Left lung (tissue), 10 donors: ENCODE data around the gene MCUB. TPM values are rescaled to one million over a fixed set of nuclear protein-coding genes. Genes with fewer than 3 reads are reported as not detected.

Experiments used
- ATAC-seq: fragments of 200-7000 bp; cut with Tn5 transposase; one replicate; pipeline ENCODE4 v1.9.1; 2020; ENCODE audit warnings: moderate library complexity
- DNase-seq, 4 donors: peaks; one replicate each; pipeline ENCODE4 v3.0.0-alpha.2; 2013 to 2020
- H3K27ac ChIP-seq, 2 donors: fragments of 200-600 bp; sonication (generic) in 1 of 2; one replicate each; pipeline versions ENCODE4 v1.5.0 to v1.8.0; 2020 to 2021
- H3K27me3 ChIP-seq, 2 donors: fragments of 200-600 bp; sonication (generic) in 1 of 2; one replicate each; pipeline versions ENCODE4 v1.5.0 to v1.8.0; 2020 to 2021
- H3K36me3 ChIP-seq, 2 donors: fragments of 200-600 bp; sonication (generic) in 1 of 2; one replicate each; pipeline versions ENCODE4 v1.5.0 to v1.8.0; 2020 to 2021
- H3K4me1 ChIP-seq, 2 donors: fragments of 200-600 bp; one replicate each; pipeline ENCODE4 v1.8.0; 2021
- H3K4me3 ChIP-seq, 2 donors: fragments of 200-600 bp; sonication (generic) in 1 of 2; one replicate each; pipeline versions ENCODE4 v1.5.0 to v1.8.0; 2020 to 2021; ENCODE audit warnings: mild to moderate bottlenecking in 1 of 2
- H3K9me3 ChIP-seq, 2 donors: fragments of 200-600 bp; sonication (generic) in 1 of 2; one replicate each; pipeline versions ENCODE4 v1.5.0 to v1.8.0; 2020 to 2021
- intact Hi-C, 2 donors: fragments of 100-400 bp; cut with DNase I; formaldehyde crosslinking; loops; one replicate each; pipeline versions ENCODE4 v1.11.2 to v1.14.2; 2022
- polyA plus RNA-seq, 6 donors: library from polyadenylated mRNA; unstranded; fragments of 120-200 nt; gene quantifications; one replicate each; pipeline ENCODE4 v1.2.1, GENCODE V29; 2013; ENCODE audit not compliant: insufficient read length in 6 of 6
- total RNA-seq, 2 donors: library from RNA; stranded (reverse); fragmentation: NEBNext Ultra II Directional; extraction: Animal tissue kit (Norgen Biotek cat#: 25700); gene quantifications; one replicate each; pipeline ENCODE4 v1.2.1, GENCODE V29; 2021
- TF ChIP-seq, protein P1 (sequence below), 2 donors: fragments of 200-600 bp; sonication (generic) in 1 of 2; IDR thresholded peaks; one replicate each; pipeline versions ENCODE4 v1.5.0 to v1.8.0; 2021; ENCODE audit warnings: antibody characterized with exemption in 2 of 2
- donor health status: DM: no; HTN: yes; CAD: no.
- donor health status: DM: no; HTN: no; CAD: no.

The MCUB gene
- total and polyA plus RNA-seq, 8 donors: 5.3 to 28.2 (median 6.2) TPM

DNA sequence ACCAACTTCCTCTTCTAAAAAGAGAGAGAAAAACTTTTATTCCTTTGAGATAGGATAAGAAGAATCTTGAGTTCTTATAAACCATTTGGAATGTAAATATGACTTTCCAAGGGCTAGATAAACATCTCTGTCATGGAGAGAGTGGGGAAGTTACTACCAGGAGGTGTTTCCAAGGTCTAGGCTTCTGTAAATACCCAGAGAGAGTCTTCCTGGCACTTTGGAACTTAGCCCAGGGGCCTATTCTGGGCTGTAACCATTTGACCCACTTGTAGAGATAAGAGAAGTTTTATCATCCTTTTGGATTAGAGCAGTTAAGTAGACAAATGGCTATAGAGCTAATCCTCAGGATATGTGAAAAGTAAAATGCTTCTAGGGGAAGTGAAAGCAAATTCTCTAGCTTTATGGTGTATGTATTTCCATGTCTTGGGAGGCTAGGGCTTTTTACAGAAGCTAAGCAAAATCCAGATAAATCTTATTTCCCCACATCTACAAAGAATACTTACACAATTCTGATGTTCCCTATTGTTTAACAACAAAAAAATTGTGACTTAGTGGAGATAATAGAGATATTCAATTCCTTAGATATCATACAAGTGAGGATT is 51.1 kb downstream of the MCUB start:
- Histone ChIP-seq H3K27me3 (no peaks in the 10 kb centered on the region), H3K4me3 (no peak overlapping the region), H3K4me1 (no peaks in the 10 kb centered on the region), H3K9me3 (peaks cover 0 to 9% of the 10 kb centered on the region in 2 donors), H3K36me3 (no peaks in the 10 kb centered on the region), H3K27ac (no peak overlapping the region)
- TF ChIP-seq, protein P1, sequence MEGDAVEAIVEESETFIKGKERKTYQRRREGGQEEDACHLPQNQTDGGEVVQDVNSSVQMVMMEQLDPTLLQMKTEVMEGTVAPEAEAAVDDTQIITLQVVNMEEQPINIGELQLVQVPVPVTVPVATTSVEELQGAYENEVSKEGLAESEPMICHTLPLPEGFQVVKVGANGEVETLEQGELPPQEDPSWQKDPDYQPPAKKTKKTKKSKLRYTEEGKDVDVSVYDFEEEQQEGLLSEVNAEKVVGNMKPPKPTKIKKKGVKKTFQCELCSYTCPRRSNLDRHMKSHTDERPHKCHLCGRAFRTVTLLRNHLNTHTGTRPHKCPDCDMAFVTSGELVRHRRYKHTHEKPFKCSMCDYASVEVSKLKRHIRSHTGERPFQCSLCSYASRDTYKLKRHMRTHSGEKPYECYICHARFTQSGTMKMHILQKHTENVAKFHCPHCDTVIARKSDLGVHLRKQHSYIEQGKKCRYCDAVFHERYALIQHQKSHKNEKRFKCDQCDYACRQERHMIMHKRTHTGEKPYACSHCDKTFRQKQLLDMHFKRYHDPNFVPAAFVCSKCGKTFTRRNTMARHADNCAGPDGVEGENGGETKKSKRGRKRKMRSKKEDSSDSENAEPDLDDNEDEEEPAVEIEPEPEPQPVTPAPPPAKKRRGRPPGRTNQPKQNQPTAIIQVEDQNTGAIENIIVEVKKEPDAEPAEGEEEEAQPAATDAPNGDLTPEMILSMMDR (IDR thresholded peaks at IDR 0.05): no peak
- intact Hi-C loops: no loop called here
- ATAC-seq: peak; percentile 62
- no peak for DNase-seq

DNA sequence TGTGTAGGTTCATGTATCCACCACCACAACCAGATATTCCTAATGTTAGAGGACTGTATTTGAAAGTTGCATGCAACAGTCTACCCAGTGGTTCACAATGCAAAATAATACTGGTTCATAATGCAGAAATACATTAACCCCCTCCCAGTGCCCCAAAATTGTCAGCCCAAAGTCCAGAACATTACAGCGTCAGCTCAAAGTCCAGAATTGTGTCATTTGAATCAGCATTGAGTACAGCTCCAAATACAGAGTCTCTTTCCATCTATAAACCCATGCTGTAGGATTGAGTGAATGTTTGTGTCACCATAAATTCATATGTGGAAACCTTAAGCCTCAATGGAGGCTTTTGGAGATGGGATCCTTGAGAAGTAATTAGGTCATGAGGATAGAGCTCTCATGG is 54.0 kb downstream of the MCUB start:
- Histone ChIP-seq H3K27ac (no peak overlapping the region), H3K4me3 (no peak overlapping the region), H3K36me3 (no peaks in the 10 kb centered on the region), H3K9me3 (no peaks in the 10 kb centered on the region), H3K4me1 (no peaks in the 10 kb centered on the region), H3K27me3 (no peaks in the 10 kb centered on the region)
- TF ChIP-seq, protein P1 (IDR thresholded peaks at IDR 0.05): no peak
- DNase-seq: no peak
- no peak for ATAC-seq
- intact Hi-C loops: no loop called here

DNA sequence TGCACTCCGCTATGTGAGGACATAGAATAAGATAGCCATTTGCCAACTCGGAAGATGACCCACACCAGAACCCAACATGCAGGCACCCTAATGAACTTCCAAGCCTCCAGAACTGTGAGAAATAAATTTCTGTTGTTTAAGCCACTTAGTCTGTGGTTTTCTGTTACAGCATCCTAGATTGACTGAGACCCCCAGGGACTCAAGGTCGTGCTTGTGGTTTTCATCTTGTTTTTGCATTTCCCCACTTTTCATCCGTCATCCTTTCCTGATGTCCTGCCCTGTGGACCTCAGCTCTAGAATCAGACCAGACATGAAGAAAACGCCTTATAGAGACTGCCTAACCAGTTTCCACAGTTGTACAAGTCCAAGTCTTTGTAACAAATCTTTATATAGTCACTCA is 54.4 kb downstream of the MCUB start:
- TF ChIP-seq, protein P1 (IDR thresholded peaks at IDR 0.05): no peak
- no peaks in the 10 kb centered on the region for H3K4me1 ChIP-seq
- H3K36me3 ChIP-seq: no peaks in the 10 kb centered on the region
- intact Hi-C loops: no loop called here
- ATAC-seq (no peak), DNase-seq (no peak)
- no peak overlapping the region for H3K27ac ChIP-seq
- no peaks in the 10 kb centered on the region for H3K9me3 ChIP-seq
- H3K4me3 ChIP-seq: no peak overlapping the region
- no peaks in the 10 kb centered on the region for H3K27me3 ChIP-seq

DNA sequence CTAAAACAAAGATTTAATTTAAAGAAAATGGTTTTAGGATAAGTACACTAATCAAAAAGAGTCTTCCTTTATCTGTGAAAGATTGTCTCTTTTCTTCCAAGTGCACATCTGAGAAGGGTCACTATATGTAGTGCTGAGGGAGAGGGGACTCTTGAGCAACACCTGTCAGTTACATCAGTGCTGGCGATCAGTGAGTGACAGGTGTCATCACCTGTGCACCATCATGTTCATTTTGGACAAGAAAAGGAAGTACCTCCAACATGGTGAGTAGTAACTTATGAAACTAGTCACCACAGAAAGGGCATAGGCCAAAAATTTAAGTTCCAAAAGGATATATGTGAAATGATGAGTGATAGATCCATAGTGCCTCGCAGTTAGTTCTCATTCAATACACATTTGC is 55.7 kb downstream of the MCUB start:
- no peak for DNase-seq
- Histone ChIP-seq H3K27me3 (no peaks in the 10 kb centered on the region), H3K27ac (no peak overlapping the region), H3K9me3 (no peaks in the 10 kb centered on the region), H3K4me1 (no peaks in the 10 kb centered on the region), H3K4me3 (no peak overlapping the region), H3K36me3 (no peaks in the 10 kb centered on the region)
- intact Hi-C loops: no loop called here
- ATAC-seq: no peak
- TF ChIP-seq, protein P1 (IDR thresholded peaks at IDR 0.05): no peak

DNA sequence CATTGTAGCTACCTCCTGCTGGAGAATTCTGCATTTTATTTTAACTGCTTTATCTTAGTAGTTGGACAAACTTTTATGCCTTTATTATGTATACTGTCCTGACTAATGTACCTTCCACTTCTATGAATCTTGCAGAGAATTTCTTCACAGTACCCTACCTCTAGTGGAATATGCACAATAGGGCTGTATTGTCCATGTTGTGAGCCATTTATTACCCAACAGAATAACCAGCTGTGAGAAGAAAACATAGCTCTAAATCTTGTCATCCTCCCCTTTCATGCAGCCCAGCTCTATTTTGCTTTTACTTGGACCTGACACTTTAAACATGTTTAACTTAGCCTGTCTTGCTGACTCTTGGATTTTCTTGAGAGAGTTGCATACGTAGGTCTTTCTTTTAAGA is 56.2 kb downstream of the MCUB start:
- Histone ChIP-seq H3K27ac (no peak overlapping the region), H3K4me1 (no peaks in the 10 kb centered on the region), H3K9me3 (no peaks in the 10 kb centered on the region), H3K27me3 (no peaks in the 10 kb centered on the region), H3K4me3 (no peak overlapping the region), H3K36me3 (no peaks in the 10 kb centered on the region)
- ATAC-seq (no peak), DNase-seq (no peak)
- intact Hi-C loops: no loop called here
- TF ChIP-seq, protein P1 (IDR thresholded peaks at IDR 0.05): no peak
